Measurements from ENCODE around the gene MRGPRX1.

DNA sequence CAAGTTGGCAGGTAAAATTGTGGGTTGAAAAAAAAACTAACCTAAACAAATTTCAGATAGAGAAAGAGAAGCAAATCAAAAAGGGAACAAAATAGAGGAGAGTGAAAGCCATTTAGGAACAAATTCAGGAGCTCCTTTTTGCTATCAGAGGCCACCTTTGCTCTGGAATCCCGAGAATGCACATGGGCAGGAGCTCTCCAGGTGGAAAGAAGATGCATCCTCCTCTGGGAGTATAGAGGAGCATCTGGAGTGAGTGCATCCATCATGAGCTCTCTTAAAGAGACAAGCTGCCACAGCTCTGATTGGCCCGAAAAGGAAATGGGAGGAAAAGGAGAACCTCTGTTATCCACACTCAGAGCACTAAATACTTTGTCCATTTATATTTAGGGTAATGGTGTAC, 26.3 kb downstream of the MRGPRX1 start:
- TF ChIP-seq POLR2AphosphoS5 (IDR thresholded peaks at IDR 0.05; ENCODE audit: low read depth, low read length) (no peak), POLR2A (IDR thresholded peaks at IDR 0.05; ENCODE audit: low read depth, low read length) (no peak), PAX5 (IDR thresholded peaks at IDR 0.05; ENCODE audit: insufficient read depth, low read length, severe bottlenecking) (no peak)
